H9 (cell line): Measurements from ENCODE around the gene ULK4. TPM values are rescaled to one million over a fixed set of nuclear protein-coding genes. Genes with fewer than 3 reads are reported as not detected.

ENCODE experiments used
- DNase-seq: peaks from one replicate; pipeline ENCODE4 v3.0.0-alpha.2; 2017
- H2AFZ ChIP-seq: one replicate; pipeline ENCODE4 v1.6.1; 2013; ENCODE audit warnings: mild to moderate bottlenecking, low read length, control low read depth, moderate library complexity
- H2AK5ac ChIP-seq: 2 replicates; pipeline ENCODE4 v1.6.1; 2013; ENCODE audit warnings: low read length, control low read depth, mixed read lengths; ENCODE audit not compliant: insufficient read length
- H2BK120ac ChIP-seq: one replicate; pipeline ENCODE4 v1.6.1; 2013; ENCODE audit warnings: low read depth, mild to moderate bottlenecking, low read length, control low read depth, inconsistent platforms; ENCODE audit not compliant: poor library complexity, severe bottlenecking
- H2BK12ac ChIP-seq: 2 replicates; pipeline ENCODE4 v1.6.1; 2013; ENCODE audit warnings: low read length, control low read depth, mixed read lengths, low read depth; ENCODE audit not compliant: insufficient read length
- H2BK15ac ChIP-seq: 2 replicates; pipeline ENCODE4 v1.6.1; 2013; ENCODE audit warnings: low read depth, low read length, control low read depth
- H2BK20ac ChIP-seq: one replicate; pipeline ENCODE4 v1.6.1; 2013; ENCODE audit warnings: low read depth, mild to moderate bottlenecking, low read length, control low read depth, inconsistent platforms; ENCODE audit not compliant: poor library complexity, severe bottlenecking
- H2BK5ac ChIP-seq: 2 replicates; pipeline ENCODE4 v1.6.1; 2013; ENCODE audit warnings: low read length, control low read depth, mixed read lengths; ENCODE audit not compliant: insufficient read length
- H3K14ac ChIP-seq: 2 replicates; pipeline ENCODE4 v1.6.1; 2013; ENCODE audit warnings: low read length, control low read depth; ENCODE audit not compliant: insufficient read depth
- H3K18ac ChIP-seq: 2 replicates; pipeline ENCODE4 v1.6.1; 2013; ENCODE audit warnings: low read depth, mild to moderate bottlenecking, mixed read lengths, low read length, control low read depth; ENCODE audit not compliant: insufficient read length
- H3K23ac ChIP-seq: 2 replicates; pipeline ENCODE4 v1.6.1; 2013; ENCODE audit warnings: low read length, control low read depth, mixed read lengths, low read depth; ENCODE audit not compliant: insufficient read length
- H3K23me2 ChIP-seq: 2 replicates; pipeline ENCODE4 v1.6.1; 2013; ENCODE audit warnings: low read depth, mild to moderate bottlenecking, mixed read lengths, low read length, control low read depth; ENCODE audit not compliant: insufficient read length, poor library complexity, severe bottlenecking
- H3K27ac ChIP-seq: 2 replicates; pipeline ENCODE4 v1.5.1; 2013; ENCODE audit warnings: low read length, control low read depth, mixed read lengths, low read depth; ENCODE audit not compliant: insufficient read length
- H3K27me3 ChIP-seq: 2 replicates; pipeline ENCODE4 v1.6.1; 2013; ENCODE audit warnings: low read length, control low read depth, inconsistent platforms; ENCODE audit not compliant: insufficient read depth
- H3K4ac ChIP-seq: 2 replicates; pipeline ENCODE4 v1.6.1; 2013; ENCODE audit warnings: low read depth, mild to moderate bottlenecking, control low read depth, inconsistent platforms, low read length, moderate library complexity
- H3K4me1 ChIP-seq: 2 replicates; pipeline ENCODE4 v1.6.1; 2013; ENCODE audit warnings: low read length, control low read depth, inconsistent platforms; ENCODE audit not compliant: insufficient read depth
- H3K4me2 ChIP-seq: 2 replicates; pipeline ENCODE4 v1.6.1; 2013; ENCODE audit warnings: low read length, control low read depth, mixed read lengths; ENCODE audit not compliant: insufficient read length, insufficient read depth
- H3K56ac ChIP-seq: 2 replicates; pipeline ENCODE4 v1.6.1; 2013; ENCODE audit warnings: low read depth, mild to moderate bottlenecking, mixed read lengths, low read length, control low read depth; ENCODE audit not compliant: insufficient read length
- H3K79me1 ChIP-seq: 2 replicates; pipeline ENCODE4 v1.6.1; 2013; ENCODE audit warnings: low read depth, mild to moderate bottlenecking, moderate library complexity, low read length, control low read depth, inconsistent platforms; ENCODE audit not compliant: insufficient read depth, poor library complexity, severe bottlenecking
- H3K79me2 ChIP-seq: 2 replicates; pipeline ENCODE4 v1.6.1; 2013; ENCODE audit warnings: low read length, control low read depth, inconsistent platforms; ENCODE audit not compliant: insufficient read depth
- H3K9ac ChIP-seq: 2 replicates; pipeline ENCODE4 v1.6.1; 2013; ENCODE audit warnings: low read length, control low read depth, mixed read lengths; ENCODE audit not compliant: insufficient read length; ENCODE audit errors: extremely low read depth
- H3K9me3 ChIP-seq: one replicate; pipeline ENCODE4 v1.6.1; 2013; ENCODE audit warnings: low read depth, low read length, inconsistent platforms; ENCODE audit not compliant: control insufficient read depth
- H3T11ph ChIP-seq: one replicate; pipeline ENCODE4 v1.6.1; 2013; ENCODE audit warnings: mild to moderate bottlenecking, low read length, control low read depth, inconsistent platforms
- H4K20me1 ChIP-seq: one replicate; pipeline ENCODE4 v1.6.1; 2013; ENCODE audit not compliant: control insufficient read depth, insufficient read length, insufficient read depth
- H4K5ac ChIP-seq: 2 replicates; pipeline ENCODE4 v1.6.1; 2013; ENCODE audit warnings: low read depth, mild to moderate bottlenecking, mixed read lengths, low read length, control low read depth; ENCODE audit not compliant: insufficient read length
- H4K8ac ChIP-seq: replicated peaks from 2 replicates; pipeline ENCODE4 v1.6.1; 2013; ENCODE audit warnings: low read length, control low read depth, mixed read lengths, low read depth; ENCODE audit not compliant: insufficient read length
- H4K91ac ChIP-seq: 2 replicates; pipeline ENCODE4 v1.6.1; 2013; ENCODE audit warnings: low read depth, mild to moderate bottlenecking, moderate library complexity, mixed read lengths, low read length, control low read depth; ENCODE audit not compliant: insufficient read length
- H3K27ac Mint-ChIP-seq, 3 experiments: 2 replicates in 2 of 3; 3 replicates in 1 of 3; pipeline ENCODE4 v1.8.0; 2020 to 2021; ENCODE audit warnings: mixed read lengths in 3 of 3, mild to moderate bottlenecking in 1 of 3, moderate library complexity in 1 of 3
- H3K27me3 Mint-ChIP-seq: 2 replicates; pipeline ENCODE4 v1.8.0; 2021; ENCODE audit warnings: low read depth, mild to moderate bottlenecking, moderate library complexity, mixed read lengths
- H3K36me3 Mint-ChIP-seq, 3 experiments: 2 replicates in 2 of 3; 3 replicates in 1 of 3; pipeline ENCODE4 v1.8.0; 2020 to 2021; ENCODE audit warnings: low read depth in 3 of 3, mixed read lengths in 3 of 3; ENCODE audit not compliant: insufficient read depth in 1 of 3
- H3K4me1 Mint-ChIP-seq, 2 experiments: 2 replicates each; pipeline ENCODE4 v1.8.0; 2020; ENCODE audit warnings: mixed read lengths in 2 of 2
- H3K4me3 Mint-ChIP-seq, 2 experiments: 2 replicates in 1 of 2; 3 replicates in 1 of 2; pipeline ENCODE4 v1.8.0; 2020 to 2021; ENCODE audit warnings: mild to moderate bottlenecking in 2 of 2, mixed read lengths in 2 of 2, moderate library complexity in 1 of 2
- H3K9me3 Mint-ChIP-seq, 2 experiments: 2 replicates in 1 of 2; 3 replicates in 1 of 2; pipeline ENCODE4 v1.8.0; 2020; ENCODE audit warnings: mild to moderate bottlenecking in 2 of 2, mixed read lengths in 2 of 2, moderate library complexity in 1 of 2
- CTCF ChIP-seq: fragments of 200-600 bp; sonication (generic); conservative IDR thresholded peaks from 3 replicates; pipeline ENCODE4 v1.8.0; 2021; ENCODE audit warnings: antibody characterized with exemption, mild to moderate bottlenecking
- WGBS: extraction: QIAGEN DNeasy Blood & Tissue Kit; methylation state at CpG from one replicate; pipeline ENCODE4 v1.1.7; 2013; ENCODE audit warnings: missing lambda C conversion rate, low lambda C conversion rate, mixed read lengths; ENCODE audit not compliant: insufficient read length; ENCODE audit errors: extremely low coverage; 5-methylcytosine and 5-hydroxymethylcytosine counted together
- total RNA-seq: library from RNA; stranded (reverse); gene quantifications from 2 replicates; pipeline ENCODE4 v1.2.1, GENCODE V29; 2021

ULK4 gene
- total RNA-seq, 1 experiment from 2014 or later, result 12.9 TPM

- Mint-ChIP-seq H3K4me3 (no peak overlapping the region), H3K9me3 (peaks cover 15% of the 10 kb centered on the region in 2 experiments), H3K36me3 (peaks cover 10 to 20% (median 20%) of the 10 kb centered on the region in 3 experiments), H3K27me3 (no peaks in the 10 kb centered on the region), H3K4me1 (no peaks in the 10 kb centered on the region), H3K27ac (no peak overlapping the region)
- Histone ChIP-seq H3K79me1 (no peaks in the 10 kb centered on the region), H2BK20ac (no peak overlapping the region), H3K9ac (no peak overlapping the region), H4K5ac (no peak overlapping the region), H3K27ac (no peak overlapping the region), H3K18ac (no peak overlapping the region), H3K23ac (no peak overlapping the region), H3K79me2 (no peaks in the 10 kb centered on the region), H3K23me2 (no peaks in the 10 kb centered on the region), H3K56ac (no peak overlapping the region), H2BK5ac (no peak overlapping the region), H3K9me3 (no peaks in the 10 kb centered on the region), H3K4me1 (no peaks in the 10 kb centered on the region), H2BK120ac (no peak overlapping the region), H3K14ac (no peak overlapping the region), H4K91ac (no peak overlapping the region), H2BK12ac (no peak overlapping the region), H3K4me2 (no peak overlapping the region), H4K20me1 (no peaks in the 10 kb centered on the region), H2AFZ (no peak overlapping the region), H3K27me3 (no peaks in the 10 kb centered on the region), H2AK5ac (no peak overlapping the region), H4K8ac (no peak overlapping the region), H3K4ac (no peak overlapping the region), H2BK15ac (no peak overlapping the region), H3T11ph (no peak overlapping the region)
- no CpG with 5 or more reads among the region's 3 CpGs for WGBS
- DNase-seq, result no peak
- TF ChIP-seq CTCF, result no peak
These were observed 268.1 kb downstream of the ULK4 start for GRCh38 chr3:41693799-41694198.
